K562 (cell line): ENCODE data around the gene DNAJC6. TPM values are rescaled to one million over a fixed set of nuclear protein-coding genes. Genes with fewer than 3 reads are reported as not detected.

Experiments
- BCOR ChIP-seq: fragments of 450-650 bp; IDR thresholded peaks from 2 replicates; pipeline ENCODE4 v1.6.1; 2016
- CBFA2T3 ChIP-seq: fragments of 450-650 bp; IDR thresholded peaks from 2 replicates; pipeline ENCODE4 v1.6.1; 2017
- HDAC8 ChIP-seq: fragments of 450-650 bp; IDR thresholded peaks from 2 replicates; pipeline ENCODE4 v1.6.1; 2016; ENCODE audit warnings: mild to moderate bottlenecking, missing genetic modification characterization, moderate library complexity, missing compliant biosample characterization
- KDM1A ChIP-seq, 2 experiments: fragments of 450-650 bp; IDR thresholded peaks; 2 replicates each; pipeline ENCODE4 v1.6.1; 2016; ENCODE audit warnings: mild to moderate bottlenecking in 2 of 2
- RBM22 ChIP-seq: fragments of 200-400 bp; formaldehyde crosslinking; IDR thresholded peaks from 2 replicates; pipeline ENCODE4 v1.6.1; 2018; ENCODE audit warnings: low read length, low read depth; ENCODE audit not compliant: poor library complexity, severe bottlenecking
- SNAPC5 ChIP-seq: fragments of 250-450 bp; sonication (Bioruptor Pico); IDR thresholded peaks from 2 replicates; pipeline ENCODE4 v1.8.0; 2021; ENCODE audit warnings: moderate library complexity, mild to moderate bottlenecking, inconsistent platforms
- U2AF1 ChIP-seq: fragments of 200-400 bp; formaldehyde crosslinking; optimal IDR thresholded peaks from 2 replicates; pipeline ENCODE3; 2017; ENCODE audit warnings: mild to moderate bottlenecking, low read depth, low read length, moderate library complexity
- XRCC5 ChIP-seq: fragments of 200-400 bp; formaldehyde crosslinking; IDR thresholded peaks from 2 replicates; pipeline ENCODE4 v1.6.1; 2017; ENCODE audit warnings: low read depth, mild to moderate bottlenecking, low read length
- ZBTB40 ChIP-seq, 2 experiments: fragments of 450-650 bp in 1 of 2; sonication (generic) in 1 of 2; formaldehyde crosslinking in 1 of 2; IDR thresholded peaks; 2 replicates each; pipeline versions ENCODE4 v1.7.1 to v1.9.0; 2016 to 2022; ENCODE audit warnings: inconsistent platforms in 1 of 2, mild to moderate bottlenecking in 1 of 2, missing genetic modification reagents in 1 of 2
- ZNF311 ChIP-seq: fragments of 250-450 bp; sonication (Bioruptor Pico); IDR thresholded peaks from 2 replicates; pipeline ENCODE4 v1.4.0; 2020; ENCODE audit warnings: mild to moderate bottlenecking, moderate library complexity
- ZNF583 ChIP-seq: fragments of 250-450 bp; sonication (Bioruptor Pico); IDR thresholded peaks from 2 replicates; pipeline ENCODE4 v1.4.0; 2020
- polyA plus RNA-seq, 8 experiments: library from polyadenylated mRNA; depleted of rRNA in 4 of 8; stranded (reverse) in 5 of 8; unstranded in 3 of 8; fragments of >200 nt; fragmentation: Nextera tagmentation in 2 of 8; fragmentation: Illumina TruSeq in 1 of 8; extraction: Ambion mirVana in 2 of 8; extraction: Trizol in 1 of 8; gene quantifications; 2 replicates each; pipeline versions ENCODE4 v1.2.1 to v1.2.3, GENCODE V29; 2011 to 2014; ENCODE audit warnings: inconsistent platforms in 1 of 8, missing spikeins in 1 of 8
- total RNA-seq, 7 experiments: library from RNA; depleted of rRNA in 6 of 7; stranded (reverse); fragments of >200 nt in 6 of 7; fragmentation: Illumina TruSeq in 2 of 7; extraction: Trizol in 2 of 7; gene quantifications; 2 replicates each; pipeline versions ENCODE4 v1.2.1 to v1.2.3, GENCODE V29; 2011 to 2021; ENCODE audit warnings: low replicate concordance in 1 of 7
- TF ChIP-seq, protein P1 (sequence below): fragments of 250-450 bp; sonication (Bioruptor Pico); IDR thresholded peaks from 2 replicates; pipeline ENCODE4 v1.4.0; 2020; ENCODE audit warnings: mild to moderate bottlenecking

The DNAJC6 gene
- total and polyA plus RNA-seq, 9 of the 15 experiments (the other 6 are each of a cell fraction or from before 2014, with no cell fraction given), result 6.7 to 78.7 (median 28.0) TPM

GRCh38 chr1:65309304-65310077, at the start of gene DNAJC6 (continued):
- TF ChIP-seq ZBTB40 (IDR thresholded peaks at IDR 0.05) (0 out of 2 replicates have a peak, but pooled peaks have one; percentile 30), ZBTB40 (CRISPR knock-in tag; IDR thresholded peaks at IDR 0.05) (peak; percentile 61; the same call in 1 of the 2 replicates), XRCC5 (peak; percentile 78; the same call in 1 of the 2 replicates), SNAPC5 (no peak), ZNF583 (0 out of 2 replicates have a peak, but pooled peaks have one; percentile 48), RBM22 (peak; percentile 26), KDM1A (IDR thresholded peaks at IDR 0.05) (peak in 1 of 2 experiments; percentile 88; a peak in 1 of 4 replicates), CBFA2T3 (no peak), BCOR (no peak), ZNF311 (CRISPR knock-in tag) (no peak; the same call in 1 of the 2 replicates), U2AF1 (no peak), HDAC8 (tag) (0 out of 2 replicates have a peak, but pooled peaks have one; percentile 34)
- TF ChIP-seq, protein P1, sequence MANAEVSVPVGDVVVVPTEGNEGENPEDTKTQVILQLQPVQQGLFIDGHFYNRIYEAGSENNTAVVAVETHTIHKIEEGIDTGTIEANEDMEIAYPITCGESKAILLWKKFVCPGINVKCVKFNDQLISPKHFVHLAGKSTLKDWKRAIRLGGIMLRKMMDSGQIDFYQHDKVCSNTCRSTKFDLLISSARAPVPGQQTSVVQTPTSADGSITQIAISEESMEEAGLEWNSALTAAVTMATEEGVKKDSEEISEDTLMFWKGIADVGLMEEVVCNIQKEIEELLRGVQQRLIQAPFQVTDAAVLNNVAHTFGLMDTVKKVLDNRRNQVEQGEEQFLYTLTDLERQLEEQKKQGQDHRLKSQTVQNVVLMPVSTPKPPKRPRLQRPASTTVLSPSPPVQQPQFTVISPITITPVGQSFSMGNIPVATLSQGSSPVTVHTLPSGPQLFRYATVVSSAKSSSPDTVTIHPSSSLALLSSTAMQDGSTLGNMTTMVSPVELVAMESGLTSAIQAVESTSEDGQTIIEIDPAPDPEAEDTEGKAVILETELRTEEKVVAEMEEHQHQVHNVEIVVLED (CRISPR knock-in tag), result no peak
